Measurements from ENCODE around the gene ST3GAL5. TPM values are rescaled to one million over a fixed set of nuclear protein-coding genes. Genes with fewer than 3 reads are reported as not detected.

The ST3GAL5 gene
- total and polyA plus RNA-seq, 2 of the 8 experiments (the other 6 are each of a cell fraction or from before 2014, with no cell fraction given) = 1.9 to 4.5 TPM

DNA sequence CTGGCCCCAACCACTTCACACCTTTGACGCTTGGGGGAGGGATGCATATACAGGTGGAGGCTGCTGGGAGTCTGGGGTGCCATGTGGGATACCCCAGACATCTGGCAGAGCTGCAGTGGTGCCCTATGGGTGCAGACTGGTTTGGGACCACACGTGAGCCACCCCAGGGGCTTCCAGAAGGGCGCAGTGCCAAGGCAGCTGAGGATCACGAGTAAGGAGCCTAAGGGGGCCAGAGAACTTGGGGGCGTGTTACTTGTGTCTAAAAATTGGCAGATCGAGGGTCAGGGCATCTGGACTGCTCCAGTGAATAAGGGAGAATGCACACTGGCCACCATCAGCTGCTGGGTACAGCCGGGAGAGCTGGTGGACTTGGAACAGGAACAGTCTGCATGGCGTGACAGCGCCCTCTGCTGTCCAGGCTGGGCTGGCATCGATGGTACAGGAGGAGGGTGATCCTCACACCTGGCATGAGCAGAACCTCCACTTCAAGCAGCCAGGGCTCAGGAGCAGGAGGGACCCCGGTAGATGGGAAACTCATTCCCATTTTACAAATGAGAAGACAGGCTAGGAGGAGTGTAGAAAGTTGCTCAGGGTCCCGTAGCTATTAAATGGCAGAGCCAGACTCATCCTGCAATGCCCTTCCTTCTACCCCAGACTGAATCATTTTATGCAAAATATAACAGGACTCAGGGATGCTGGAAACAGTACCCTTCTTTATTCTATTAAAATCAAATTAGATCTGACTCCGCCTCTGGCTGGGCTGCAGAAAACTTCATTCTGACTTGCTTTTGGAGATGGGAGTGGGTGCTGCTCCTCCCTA lies 74.6 kb downstream of the ST3GAL5 start (continued):
- TF ChIP-seq E2F6 (IDR thresholded peaks at IDR 0.05) (0 out of 2 replicates have a peak, but pooled peaks have one; percentile 32), TEAD4 (IDR thresholded peaks at IDR 0.05; ENCODE audit: low read depth, low read length) (no peak), CTBP2 (IDR thresholded peaks at IDR 0.05; ENCODE audit: borderline replicate concordance, insufficient read depth, insufficient read length, low read length) (no peak), TAF1 (IDR thresholded peaks at IDR 0.05; ENCODE audit: low read depth, low read length) (no peak), ASH2L (IDR thresholded peaks at IDR 0.05; ENCODE audit: low read length) (no peak), CBX8 (IDR thresholded peaks at IDR 0.05; ENCODE audit: borderline replicate concordance, low read depth, low read length) (no peak), SUZ12 (IDR thresholded peaks at IDR 0.05; ENCODE audit: low read length) (no peak), EP300 (IDR thresholded peaks at IDR 0.05; ENCODE audit: borderline replicate concordance in 1 of 2, low read depth in 2 of 2, low read length in 2 of 2) (no peak), POLR2AphosphoS5 (IDR thresholded peaks at IDR 0.05; ENCODE audit: low read depth, low read length) (no peak), CHD1 (IDR thresholded peaks at IDR 0.05; ENCODE audit: low read depth, low read length) (no peak)
- TF ChIP-seq, protein P1, sequence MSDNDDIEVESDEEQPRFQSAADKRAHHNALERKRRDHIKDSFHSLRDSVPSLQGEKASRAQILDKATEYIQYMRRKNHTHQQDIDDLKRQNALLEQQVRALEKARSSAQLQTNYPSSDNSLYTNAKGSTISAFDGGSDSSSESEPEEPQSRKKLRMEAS (IDR thresholded peaks at IDR 0.05) = peak; percentile 64; the same call in 1 of the 2 replicates

Measured in H1 (cell line).